Caco-2 (cell line): Measurements from ENCODE around the gene ANKLE2. TPM values are rescaled to one million over a fixed set of nuclear protein-coding genes. Genes with fewer than 3 reads are reported as not detected.
A peak's percentile ranks its signal among the peaks of the same experiment; 100 is the strongest.
"Not testable (repeated sequence)": the region's sequence is repeated elsewhere in the genome, so short reads cannot be mapped to it uniquely, and the experiment has no call there.

Experiments used
- BruUV-seq: library from RNA; stranded (reverse); fragments of 400-500 nt; replicated peaks from 2 replicates; lab custom pipeline; 2021; lab: Mats Ljungman, UMichigan
- CTCF ChIA-PET: fragments of 300-600 bp; sonication (Branson Sonifier 250); formaldehyde crosslinking; loops from one replicate; lab custom pipeline; 2022; ENCODE audit warnings: antibody characterized with exemption; lab: Charles Lee
- POLR2A ChIA-PET: fragments of 300-600 bp; sonication (Branson Sonifier 250); formaldehyde crosslinking; loops from one replicate; lab custom pipeline; 2022; ENCODE audit warnings: antibody characterized with exemption; lab: Charles Lee
- DNase-seq, 2 experiments: peaks; one replicate each; pipeline versions ENCODE4 v3.0.0 to v3.0.0-alpha.2; 2020 to 2022
- H3K27me3 ChIP-seq: replicated peaks from 2 replicates; pipeline ENCODE4 v1.6.0; 2011; ENCODE audit warnings: low read length; ENCODE audit not compliant: control insufficient read depth, insufficient read depth
- H3K36me3 ChIP-seq: 2 replicates; pipeline ENCODE4 v1.5.1; 2011; ENCODE audit warnings: low read length; ENCODE audit not compliant: control insufficient read depth, insufficient read depth
- H3K4me1 ChIP-seq: fragments of 250-450 bp; sonication (Bioruptor Pico); 2 replicates; pipeline ENCODE4 v1.5.1; 2020; ENCODE audit warnings: mild to moderate bottlenecking
- H3K4me3 ChIP-seq: 2 replicates; pipeline ENCODE4 v1.5.1; 2011; ENCODE audit warnings: low read depth, mild to moderate bottlenecking, control low read depth, low read length
- H3K9me3 ChIP-seq: fragments of 250-450 bp; sonication (Bioruptor Pico); 2 replicates; pipeline ENCODE4 v1.5.1; 2020; ENCODE audit warnings: mild to moderate bottlenecking, moderate library complexity
- H3K27ac Mint-ChIP-seq: one replicate; pipeline ENCODE4 v1.8.0; 2022; ENCODE audit warnings: mixed read lengths; ENCODE audit not compliant: unreplicated experiment
- H3K27me3 Mint-ChIP-seq: one replicate; pipeline ENCODE4 v1.8.0; 2022; ENCODE audit warnings: mixed read lengths; ENCODE audit not compliant: insufficient read depth, unreplicated experiment
- H3K36me3 Mint-ChIP-seq: one replicate; pipeline ENCODE4 v1.8.0; 2022; ENCODE audit warnings: mild to moderate bottlenecking, mixed read lengths; ENCODE audit not compliant: insufficient read depth, unreplicated experiment
- H3K4me1 Mint-ChIP-seq: one replicate; pipeline ENCODE4 v1.8.0; 2022; ENCODE audit warnings: low read depth, mixed read lengths; ENCODE audit not compliant: unreplicated experiment
- H3K4me3 Mint-ChIP-seq: one replicate; pipeline ENCODE4 v1.8.0; 2022; ENCODE audit warnings: mild to moderate bottlenecking, moderate library complexity, mixed read lengths; ENCODE audit not compliant: unreplicated experiment
- H3K9me3 Mint-ChIP-seq: one replicate; pipeline ENCODE4 v1.8.0; 2022; ENCODE audit warnings: mixed read lengths; ENCODE audit not compliant: unreplicated experiment
- CTCF ChIP-seq, 2 experiments: fragments of 200-600 bp in 1 of 2; IDR thresholded peaks; 1 replicate in 1 of 2; 2 replicates in 1 of 2; pipeline versions ENCODE4 v1.5.1 to v1.8.0; 2011 to 2022; ENCODE audit warnings: antibody characterized with exemption in 1 of 2, control low read depth in 1 of 2, inconsistent platforms in 1 of 2, low read depth in 1 of 2, low read length in 1 of 2, mild to moderate bottlenecking in 1 of 2, moderate library complexity in 1 of 2; ENCODE audit not compliant: insufficient read depth in 1 of 2, severe bottlenecking in 1 of 2, unreplicated experiment in 1 of 2
- intact Hi-C: fragments of 100-400 bp; cut with micrococcal nuclease; formaldehyde crosslinking; loops from one replicate; pipeline ENCODE4 v1.10.0; 2022; ENCODE audit not compliant: unreplicated experiment
- total RNA-seq: library from RNA; stranded (reverse); gene quantifications from 2 replicates; pipeline ENCODE4 v1.2.3, GENCODE V29; 2022

ANKLE2 gene
- total RNA-seq, 1 experiment from 2014 or later, result 80.8 TPM

- no peaks in the 10 kb centered on the region for H3K4me1 Mint-ChIP-seq
- peaks cover 55% of the 10 kb centered on the region for H3K36me3 Mint-ChIP-seq
- DNase-seq, result no peak
- no peaks in the 10 kb centered on the region for H3K27me3 Mint-ChIP-seq
- ChIA-PET POLR2A (no interaction called here), CTCF (no interaction called here)
- BruUV-seq, result no TSS peak
- no peaks in the 10 kb centered on the region for H3K36me3 ChIP-seq
- H3K4me1 ChIP-seq, result no peaks in the 10 kb centered on the region
- peak overlapping the region; percentile 95 for H3K4me3 Mint-ChIP-seq
- H3K9me3 Mint-ChIP-seq, result no peaks in the 10 kb centered on the region
- TF ChIP-seq CTCF (IDR thresholded peaks at IDR 0.05; ENCODE audit: insufficient read depth in 1 of 2, low read depth in 1 of 2, low read length in 1 of 2, severe bottlenecking in 1 of 2, unreplicated experiment in 1 of 2), result no peak
- H3K27ac Mint-ChIP-seq, result no peak overlapping the region
- H3K9me3 ChIP-seq, result no peaks in the 10 kb centered on the region
- no peak overlapping the region for H3K4me3 ChIP-seq
- no peaks in the 10 kb centered on the region for H3K27me3 ChIP-seq
- intact Hi-C loops, result no loop called here
These were observed 2.3 kb downstream of the ANKLE2 start for GRCh38 chr12:132759359-132759758.

- H3K27ac Mint-ChIP-seq, H3K9me3 Mint-ChIP-seq, H3K36me3 ChIP-seq, H3K9me3 ChIP-seq, H3K27me3 Mint-ChIP-seq, POLR2A ChIA-PET, H3K4me1 ChIP-seq, BruUV-seq, H3K4me3 ChIP-seq, H3K4me1 Mint-ChIP-seq, DNase-seq, H3K27me3 ChIP-seq, CTCF ChIA-PET, H3K4me3 Mint-ChIP-seq, intact Hi-C loops: not testable (repeated sequence)
- peaks cover 60% of the 10 kb centered on the region for H3K36me3 Mint-ChIP-seq
These were observed 2.8 kb downstream of the ANKLE2 start for GRCh38 chr12:132758825-132759224.

GRCh38 chr12:132754160-132754932, 7.3 kb downstream of the ANKLE2 start:
- BruUV-seq, result no TSS peak

DNA sequence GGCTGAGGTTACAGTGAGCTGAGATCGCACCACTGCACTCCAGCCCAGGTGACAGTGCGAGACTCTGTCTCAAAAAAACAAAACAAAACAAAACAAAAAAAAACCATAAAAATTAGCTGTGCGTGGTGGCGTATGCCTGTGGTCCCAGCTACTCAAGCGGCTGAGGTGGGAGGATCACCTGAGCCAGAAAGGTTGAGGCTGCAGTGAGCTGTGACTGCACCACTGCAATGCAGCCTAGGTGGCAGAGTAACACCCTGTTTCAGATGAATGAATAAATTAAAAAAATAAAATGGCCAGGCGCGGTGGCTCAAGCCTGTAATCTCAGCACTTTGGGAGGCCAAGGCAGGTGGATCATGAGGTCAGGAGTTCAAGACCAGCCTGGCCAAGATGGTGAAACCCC, 8.0 kb downstream of the ANKLE2 start:
- BruUV-seq, H3K36me3 ChIP-seq, H3K27me3 Mint-ChIP-seq, H3K4me1 ChIP-seq, H3K27me3 ChIP-seq, H3K9me3 ChIP-seq, H3K4me3 ChIP-seq, CTCF ChIA-PET, H3K4me3 Mint-ChIP-seq, intact Hi-C loops, H3K9me3 Mint-ChIP-seq, H3K27ac Mint-ChIP-seq, H3K4me1 Mint-ChIP-seq, POLR2A ChIA-PET, DNase-seq: not testable (repeated sequence)
- H3K36me3 Mint-ChIP-seq, result peaks cover 96% of the 10 kb centered on the region

More at GRCh38 chr12:132754160-132754932, 7.3 kb downstream of the ANKLE2 start:
- intact Hi-C loops, result no loop called here
- no peaks in the 10 kb centered on the region for H3K27me3 Mint-ChIP-seq
- ChIA-PET CTCF (interaction anchor here (0.6 kb wide), 1 partner anchor 109 kb away, joined by 3 read pairs; no protein-coding TSS in a partner anchor), POLR2A (no interaction called here)
- H3K36me3 Mint-ChIP-seq, result peaks cover 96% of the 10 kb centered on the region
- peak in 1 of 2 experiments; percentile 28 for TF ChIP-seq CTCF (IDR thresholded peaks at IDR 0.05; ENCODE audit: insufficient read depth in 1 of 2, low read depth in 1 of 2, low read length in 1 of 2, severe bottlenecking in 1 of 2, unreplicated experiment in 1 of 2)
- H3K27ac Mint-ChIP-seq, result no peak overlapping the region
- H3K27me3 ChIP-seq, result no peaks in the 10 kb centered on the region
- H3K4me3 ChIP-seq, result no peak overlapping the region
- DNase-seq, result peak in 1 of 2 experiments; percentile 48
- H3K9me3 ChIP-seq, result no peaks in the 10 kb centered on the region
- no peak overlapping the region for H3K4me3 Mint-ChIP-seq
- no peaks in the 10 kb centered on the region for H3K36me3 ChIP-seq
- H3K4me1 ChIP-seq, result no peaks in the 10 kb centered on the region
- no peaks in the 10 kb centered on the region for H3K9me3 Mint-ChIP-seq
- H3K4me1 Mint-ChIP-seq, result no peaks in the 10 kb centered on the region
